Mucosa of descending colon (tissue), 3 donors: ENCODE results near the gene TPSG1. TPM values are rescaled to one million over a fixed set of nuclear protein-coding genes. Genes with fewer than 3 reads are reported as not detected.

ENCODE experiments used
- ATAC-seq: fragments of 200-7000 bp; cut with Tn5 transposase; one replicate; pipeline ENCODE4 v1.9.1; 2020; ENCODE audit warnings: mild to moderate bottlenecking, moderate library complexity
- DNase-seq, 3 donors: peaks; one replicate each; pipeline ENCODE4 v3.0.0-alpha.2; 2020
- H3K36me3 ChIP-seq: fragments of 200-600 bp; one replicate; pipeline ENCODE4 v1.8.0; 2021; ENCODE audit warnings: low read depth, mild to moderate bottlenecking
- H3K4me1 ChIP-seq: fragments of 200-600 bp; one replicate; pipeline ENCODE4 v1.8.0; 2021; ENCODE audit warnings: low read depth, mild to moderate bottlenecking
- H3K4me3 ChIP-seq: fragments of 200-600 bp; one replicate; pipeline ENCODE4 v1.8.0; 2021; ENCODE audit warnings: mild to moderate bottlenecking
- H3K9me3 ChIP-seq: fragments of 200-600 bp; one replicate; pipeline ENCODE4 v1.8.0; 2021; ENCODE audit warnings: mild to moderate bottlenecking
- CTCF ChIP-seq: fragments of 200-600 bp; IDR thresholded peaks from one replicate; pipeline ENCODE4 v1.8.0; 2022; ENCODE audit warnings: antibody characterized with exemption, mild to moderate bottlenecking
- intact Hi-C, 2 donors: fragments of 100-400 bp; cut with DNase I in 1 of 2; cut with micrococcal nuclease in 1 of 2; formaldehyde crosslinking; loops; one replicate each; pipeline versions ENCODE4 v1.11.0 to v1.11.1; 2022; cut with DNase I, micrococcal nuclease
- total RNA-seq, 3 donors: library from RNA; stranded (reverse); fragmentation: NEBNext Ultra II Directional in 2 of 3; extraction: Animal tissue kit (Norgen Biotek cat#: 25700) in 2 of 3; gene quantifications; one replicate each; pipeline versions ENCODE4 v1.2.1 to v1.2.4, GENCODE V29; 2021 to 2023
- donor health status: DM: no; HTN: no; CAD: no; lungs with moderate emphysema.
- donor health status: DM: no; HTN: no; CAD: no.
- donor health status: DM: no; HTN: yes; CAD: no.

Gene TPSG1
- total RNA-seq, 3 donors from 2014 or later = 23.3 to 61.3 (median 53.7) TPM

DNA sequence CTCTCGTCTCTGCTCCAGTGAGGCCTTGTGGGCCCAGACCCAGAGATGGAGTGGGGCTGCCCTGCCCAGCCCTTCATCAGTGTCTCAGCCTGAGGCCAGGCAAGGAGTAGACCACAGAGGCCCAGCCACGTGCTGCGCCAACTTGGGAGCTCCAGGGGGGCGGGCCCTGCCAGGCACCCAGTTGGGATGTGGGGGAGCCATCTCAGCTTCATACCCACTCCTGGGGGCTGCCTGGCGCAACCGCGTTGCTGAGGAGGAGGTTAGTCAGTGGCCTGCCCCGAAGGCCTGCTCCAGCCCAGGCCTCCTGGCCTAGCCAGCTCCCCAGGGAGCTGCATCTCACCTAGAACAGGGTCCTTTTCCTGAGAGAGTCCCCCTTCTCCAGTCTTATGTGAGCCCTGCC lies 11.8 kb downstream of the TPSG1 start:
- Histone ChIP-seq H3K4me3 (no peak overlapping the region), H3K9me3 (no peaks in the 10 kb centered on the region), H3K4me1 (no peaks in the 10 kb centered on the region), H3K36me3 (no peaks in the 10 kb centered on the region)
- intact Hi-C loops = no loop called here
- TF ChIP-seq CTCF = no peak
- no peak for ATAC-seq
- DNase-seq = no peak

DNA sequence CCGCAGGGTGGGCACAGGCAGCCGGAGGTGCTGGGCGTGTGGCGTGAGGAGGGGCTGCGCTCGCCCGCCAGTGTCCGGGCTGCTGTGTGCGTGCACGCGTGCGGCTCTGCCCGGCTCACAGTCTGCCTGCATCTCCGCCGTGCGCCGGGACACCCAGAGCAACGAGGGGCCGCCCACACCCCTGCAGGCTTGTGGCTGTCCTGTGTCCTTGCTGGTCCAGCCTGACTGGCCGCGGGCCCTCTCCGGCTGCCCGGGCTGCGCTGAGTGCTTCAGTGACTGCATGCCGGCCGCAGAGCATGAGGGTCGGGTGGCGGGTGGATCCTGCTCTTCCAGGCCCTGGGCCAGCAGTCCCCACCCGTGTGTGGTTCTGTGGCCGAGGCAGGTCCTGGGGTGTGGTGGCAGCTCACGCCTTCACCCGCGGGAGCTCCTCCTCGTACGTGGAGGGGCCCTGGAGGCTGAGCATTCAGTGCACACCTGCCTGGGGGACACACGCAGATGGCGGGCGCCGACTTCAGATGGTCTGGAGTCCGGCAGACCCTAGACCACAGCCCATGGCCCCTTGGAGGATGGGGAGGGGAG lies 12.4 kb downstream of the TPSG1 start:
- Histone ChIP-seq H3K9me3 (no peaks in the 10 kb centered on the region), H3K4me1 (no peaks in the 10 kb centered on the region), H3K4me3 (no peak overlapping the region), H3K36me3 (no peaks in the 10 kb centered on the region)
- ATAC-seq (no peak), DNase-seq (no peak)
- intact Hi-C loops = no loop called here
- TF ChIP-seq CTCF = no peak

GRCh38 chr16:1211451-1212268 lies 13.4 kb downstream of the TPSG1 start:
- no peak for DNase-seq
- H3K9me3 ChIP-seq = no peaks in the 10 kb centered on the region
- no peak for TF ChIP-seq CTCF
- intact Hi-C loops = no loop called here
- no peaks in the 10 kb centered on the region for H3K4me1 ChIP-seq
- H3K4me3 ChIP-seq = no peak overlapping the region
- no peaks in the 10 kb centered on the region for H3K36me3 ChIP-seq
- no peak for ATAC-seq

DNA sequence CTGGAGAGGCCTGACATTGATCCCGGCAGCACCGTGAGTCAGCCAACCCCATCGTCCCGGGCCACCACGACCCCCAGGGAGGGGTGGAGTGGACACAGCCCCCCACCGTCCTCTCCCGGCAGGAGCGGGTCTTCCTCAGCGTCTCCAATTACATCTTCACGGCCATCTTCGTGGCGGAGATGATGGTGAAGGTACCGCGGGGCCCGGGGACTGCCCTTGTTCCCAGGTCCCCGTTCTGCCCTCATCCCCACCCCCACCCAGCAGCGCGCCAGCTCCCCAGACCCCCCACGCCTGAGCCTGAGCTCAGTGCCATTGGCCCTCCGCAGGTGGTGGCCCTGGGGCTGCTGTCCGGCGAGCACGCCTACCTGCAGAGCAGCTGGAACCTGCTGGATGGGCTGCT lies 14.6 kb downstream of the TPSG1 start:
- no peak for TF ChIP-seq CTCF
- Histone ChIP-seq H3K4me3 (no peak overlapping the region), H3K9me3 (no peaks in the 10 kb centered on the region), H3K36me3 (no peaks in the 10 kb centered on the region), H3K4me1 (no peaks in the 10 kb centered on the region)
- ATAC-seq = no peak
- intact Hi-C loops = no loop called here
- no peak for DNase-seq

DNA sequence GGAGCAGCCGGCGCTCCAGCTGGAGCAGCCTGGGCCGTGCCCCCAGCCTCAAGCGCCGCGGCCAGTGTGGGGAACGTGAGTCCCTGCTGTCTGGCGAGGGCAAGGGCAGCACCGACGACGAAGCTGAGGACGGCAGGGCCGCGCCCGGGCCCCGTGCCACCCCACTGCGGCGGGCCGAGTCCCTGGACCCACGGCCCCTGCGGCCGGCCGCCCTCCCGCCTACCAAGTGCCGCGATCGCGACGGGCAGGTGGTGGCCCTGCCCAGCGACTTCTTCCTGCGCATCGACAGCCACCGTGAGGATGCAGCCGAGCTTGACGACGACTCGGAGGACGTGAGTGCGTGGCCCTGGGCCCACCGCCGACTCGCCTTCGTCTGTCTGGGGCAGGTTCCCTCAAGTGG lies 16.0 kb downstream of the TPSG1 start:
- no peaks in the 10 kb centered on the region for H3K36me3 ChIP-seq
- H3K9me3 ChIP-seq = no peaks in the 10 kb centered on the region
- H3K4me1 ChIP-seq = no peaks in the 10 kb centered on the region
- no peak for TF ChIP-seq CTCF
- no peak overlapping the region for H3K4me3 ChIP-seq
- DNase-seq (no peak), ATAC-seq (no peak)
- intact Hi-C loops = no loop called here
